UCSD-AML1 (cell line): ENCODE data around the gene SELENOT.
"Not testable (repeated sequence)": the region's sequence is repeated elsewhere in the genome, so short reads cannot be mapped to it uniquely, and the experiment has no call there.

Experiments used
- DNase-seq: peaks from one replicate; lab custom pipeline; 2025; ENCODE audit not compliant: unreplicated experiment; lab: John Stamatoyannopoulos, UW

The SELENOT gene

GRCh38 chr3:150603153-150603979, at the start of gene SELENOT:
SELENOT (plus strand) TSS chr3:150603321; CDS start chr3:150603363, 42 bp downstream.
- DNase-seq: peak; percentile 96

GRCh38 chr3:150555859-150556436, 47.2 kb upstream of the SELENOT start:
- DNase-seq: no peak

GRCh38 chr3:150556792-150557191, 46.3 kb upstream of the SELENOT start:
- DNase-seq: no peak

- DNase-seq: no peak
Measured at GRCh38 chr3:150557725-150558124, 45.4 kb upstream of the SELENOT start.

GRCh38 chr3:150564243-150564642, 38.9 kb upstream of the SELENOT start:
- DNase-seq: no peak

- DNase-seq: no peak
Measured at GRCh38 chr3:150567328-150567727, 35.8 kb upstream of the SELENOT start.

- DNase-seq: no peak
Measured at GRCh38 chr3:150577855-150578254, 25.3 kb upstream of the SELENOT start.

- DNase-seq: no peak
Measured at GRCh38 chr3:150581174-150581573, 21.9 kb upstream of the SELENOT start.

- DNase-seq: no peak
Measured at GRCh38 chr3:150582620-150583019, 20.5 kb upstream of the SELENOT start.

GRCh38 chr3:150583028-150583427, 20.1 kb upstream of the SELENOT start:
- DNase-seq: no peak

GRCh38 chr3:150588027-150588830, 14.9 kb upstream of the SELENOT start:
- DNase-seq: no peak

- no peak for DNase-seq
Measured at GRCh38 chr3:150589759-150590158, 13.4 kb upstream of the SELENOT start.

GRCh38 chr3:150594150-150594549, 9.0 kb upstream of the SELENOT start:
- no peak for DNase-seq

- no peak for DNase-seq
Measured at GRCh38 chr3:150597646-150598045, 5.5 kb upstream of the SELENOT start.

GRCh38 chr3:150599611-150600297, 3.4 kb upstream of the SELENOT start:
- DNase-seq: no peak

GRCh38 chr3:150600647-150601530, 2.2 kb upstream of the SELENOT start:
- DNase-seq: not testable (repeated sequence)

- no peak for DNase-seq
Measured at GRCh38 chr3:150602426-150603152, 532 bp upstream of the SELENOT start.

- DNase-seq: no peak
Measured at GRCh38 chr3:150603980-150604319, 829 bp downstream of the SELENOT start.

GRCh38 chr3:150605998-150606641, 3.0 kb downstream of the SELENOT start:
- peak; percentile 61 for DNase-seq
